WTC11 (cell line): ENCODE data around the gene PROM2. TPM values are rescaled to one million over a fixed set of nuclear protein-coding genes. Genes with fewer than 3 reads are reported as not detected.

Experiments used
- ATAC-seq: fragments of 200-7000 bp; cut with Tn5 transposase; 2 replicates; pipeline ENCODE4 v1.10.0; 2021; ENCODE audit warnings: mild to moderate bottlenecking, moderate library complexity
- CTCF ChIA-PET: fragments of 300-600 bp; sonication (Branson Sonifier 250); formaldehyde crosslinking; loops from one replicate; lab custom pipeline; 2021; ENCODE audit warnings: antibody characterized with exemption; lab: Charles Lee
- POLR2A ChIA-PET: fragments of 350-600 bp; sonication (Branson Sonifier 250); formaldehyde crosslinking; loops from one replicate; lab custom pipeline; 2021; ENCODE audit warnings: antibody characterized with exemption; lab: Charles Lee
- DNase-seq: peaks from one replicate; pipeline ENCODE4 v3.0.0; 2021; ENCODE audit warnings: low spot score
- H3K27ac Mint-ChIP-seq: 2 replicates; pipeline ENCODE4 v1.8.0; 2021; ENCODE audit warnings: mixed read lengths
- H3K27me3 Mint-ChIP-seq: 2 replicates; pipeline ENCODE4 v1.8.0; 2021; ENCODE audit warnings: low read depth, mild to moderate bottlenecking, moderate library complexity, mixed read lengths
- H3K36me3 Mint-ChIP-seq: 2 replicates; pipeline ENCODE4 v1.8.0; 2021; ENCODE audit warnings: mixed read lengths
- H3K4me1 Mint-ChIP-seq: 2 replicates; pipeline ENCODE4 v1.8.0; 2022; ENCODE audit warnings: mixed read lengths
- H3K4me3 Mint-ChIP-seq: 2 replicates; pipeline ENCODE4 v1.8.0; 2021; ENCODE audit warnings: mild to moderate bottlenecking, moderate library complexity, mixed read lengths
- H3K9me3 Mint-ChIP-seq: 2 replicates; pipeline ENCODE4 v1.8.0; 2021; ENCODE audit warnings: mixed read lengths
- ATF2 ChIP-seq: sonication (generic); formaldehyde crosslinking; IDR thresholded peaks from 2 replicates; pipeline ENCODE4 v1.8.1; 2022; ENCODE audit warnings: low read depth, missing genetic modification reagents, borderline replicate concordance
- CDX4 ChIP-seq: fragments of 250-450 bp; sonication (Bioruptor Pico); IDR thresholded peaks from 2 replicates; pipeline ENCODE4 v1.9.0; 2021; ENCODE audit warnings: moderate library complexity, mild to moderate bottlenecking, inconsistent platforms, borderline replicate concordance
- CTCF ChIP-seq: fragments of 200-600 bp; IDR thresholded peaks from 2 replicates; pipeline ENCODE4 v1.8.0; 2022; ENCODE audit warnings: antibody characterized with exemption
- E2F4 ChIP-seq: sonication (generic); formaldehyde crosslinking; IDR thresholded peaks from 2 replicates; pipeline ENCODE4 v1.8.1; 2022; ENCODE audit warnings: low read depth, mild to moderate bottlenecking, moderate library complexity, missing genetic modification reagents, borderline replicate concordance
- EMX1 ChIP-seq: fragments of 250-450 bp; sonication (Bioruptor Pico); IDR thresholded peaks from 2 replicates; pipeline ENCODE4 v1.8.0; 2021; ENCODE audit warnings: mild to moderate bottlenecking
- ERG ChIP-seq: fragments of 250-450 bp; sonication (Bioruptor Pico); IDR thresholded peaks from 2 replicates; pipeline ENCODE4 v1.8.0; 2021; ENCODE audit warnings: mild to moderate bottlenecking
- GABPB1 ChIP-seq: sonication (generic); formaldehyde crosslinking; IDR thresholded peaks from 2 replicates; pipeline ENCODE4 v1.8.1; 2023; ENCODE audit warnings: mild to moderate bottlenecking, missing genetic modification reagents
- MAX ChIP-seq: sonication (generic); formaldehyde crosslinking; IDR thresholded peaks from 2 replicates; pipeline ENCODE4 v1.8.0; 2022; ENCODE audit warnings: mild to moderate bottlenecking, missing genetic modification reagents
- MXD4 ChIP-seq: fragments of 250-450 bp; sonication (Bioruptor Pico); IDR thresholded peaks from 2 replicates; pipeline ENCODE4 v1.8.0; 2021; ENCODE audit warnings: mild to moderate bottlenecking, moderate library complexity, borderline replicate concordance
- PRDM15 ChIP-seq: sonication (generic); formaldehyde crosslinking; IDR thresholded peaks from 2 replicates; pipeline ENCODE4 v1.8.0; 2022; ENCODE audit warnings: missing genetic modification reagents
- RELA ChIP-seq: sonication (generic); formaldehyde crosslinking; IDR thresholded peaks from 2 replicates; pipeline ENCODE4 v1.8.1; 2022; ENCODE audit warnings: missing genetic modification reagents, mild to moderate bottlenecking, borderline replicate concordance
- USF1 ChIP-seq: sonication (generic); formaldehyde crosslinking; IDR thresholded peaks from 2 replicates; pipeline ENCODE4 v1.8.0; 2022; ENCODE audit warnings: mild to moderate bottlenecking, missing genetic modification reagents
- ZBTB43 ChIP-seq: sonication (generic); formaldehyde crosslinking; IDR thresholded peaks from 2 replicates; pipeline ENCODE4 v1.8.1; 2023; ENCODE audit warnings: mild to moderate bottlenecking, missing genetic modification reagents
- ZNF396 ChIP-seq: fragments of 250-450 bp; sonication (Bioruptor Pico); IDR thresholded peaks from 2 replicates; pipeline ENCODE4 v1.8.0; 2021; ENCODE audit warnings: mild to moderate bottlenecking, moderate library complexity, borderline replicate concordance
- ZNF512 ChIP-seq: sonication (generic); formaldehyde crosslinking; IDR thresholded peaks from 2 replicates; pipeline ENCODE4 v1.8.1; 2022; ENCODE audit warnings: missing genetic modification reagents, borderline replicate concordance
- total RNA-seq: library from RNA; stranded (reverse); gene quantifications from 3 replicates; pipeline ENCODE4 v1.2.3, GENCODE V29; 2021

PROM2 gene
- total RNA-seq, 1 experiment from 2014 or later = 8.3 TPM

- TF ChIP-seq ZNF512 = no peak
- TF ChIP-seq ZBTB43 (CRISPR knock-in tag) = no peak
- no peak for TF ChIP-seq EMX1 (CRISPR knock-in tag)
- TF ChIP-seq E2F4 = no peak
- no peak for TF ChIP-seq MXD4 (CRISPR knock-in tag)
These were observed 521 bp upstream of the PROM2 start (continued) for GRCh38 chr2:95273566-95274290.

GRCh38 chr2:95275151-95275515, 884 bp downstream of the PROM2 start:
- POLR2A ChIA-PET = no interaction called here
- H3K27ac Mint-ChIP-seq = peak overlapping the region; percentile 67; the same call in 1 of the 2 replicates
- no peaks in the 10 kb centered on the region for H3K9me3 Mint-ChIP-seq
- no peaks in the 10 kb centered on the region for H3K27me3 Mint-ChIP-seq
- TF ChIP-seq USF1 (CRISPR knock-in tag) = no peak
- TF ChIP-seq RELA = no peak
- no peak for TF ChIP-seq CDX4 (CRISPR knock-in tag)
- TF ChIP-seq ZNF396 (CRISPR knock-in tag) = no peak
- TF ChIP-seq ATF2 (CRISPR knock-in tag) = no peak
- no peak for TF ChIP-seq GABPB1 (CRISPR knock-in tag)
- no peak for TF ChIP-seq PRDM15
- TF ChIP-seq MXD4 (CRISPR knock-in tag) = no peak
- TF ChIP-seq CTCF = no peak
- TF ChIP-seq ERG (CRISPR knock-in tag) = no peak
- TF ChIP-seq MAX (CRISPR knock-in tag) = no peak
- TF ChIP-seq, all 79 proteins: peak for 0
- Mint-ChIP-seq H3K4me1 (peaks cover 37% of the 10 kb centered on the region), H3K36me3 (no peaks in the 10 kb centered on the region), H3K4me3 (peak overlapping the region; percentile 26; the same call in 1 of the 2 replicates)
- ATAC-seq (no peak), DNase-seq (peak; percentile 2)
- CTCF ChIA-PET = interaction anchor here (1.2 to 5.6 kb wide), 2 partner anchors 44 to 128 kb away, joined by 3 to 60 read pairs; no protein-coding TSS in a partner anchor
